ENCODE measurements around the gene C2orf76.

C2orf76 gene

DNA sequence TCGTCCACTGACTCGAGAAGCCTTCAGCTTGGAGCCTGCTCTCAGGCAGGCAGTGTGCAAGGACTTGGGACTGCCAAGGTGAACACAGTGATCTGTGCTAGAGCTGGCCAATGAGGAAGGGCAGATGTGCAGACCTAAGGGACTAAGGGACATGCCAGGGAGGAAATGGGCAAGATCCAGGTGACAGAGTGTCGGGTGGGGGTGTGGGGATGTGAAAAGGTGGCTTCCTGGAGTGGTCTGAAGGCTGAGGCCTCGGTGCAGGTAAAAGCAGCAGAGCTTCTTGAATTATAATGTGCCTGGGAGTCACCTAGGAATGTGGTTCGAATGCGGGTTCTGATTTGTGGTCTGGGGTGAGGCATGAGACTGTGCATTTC lies 101.0 kb downstream of the C2orf76 start:
- DNase-seq (ENCODE audit: low read depth in 2 of 2, low spot score in 1 of 2) = no peak

GRCh38 chr2:119264781-119265692 lies 101.6 kb downstream of the C2orf76 start:
- no peak for DNase-seq (ENCODE audit: low read depth in 2 of 2, low spot score in 1 of 2)

GRCh38 chr2:119263656-119264055 lies 103.0 kb downstream of the C2orf76 start:
- DNase-seq (ENCODE audit: low read depth in 2 of 2, low spot score in 1 of 2) = no peak

DNA sequence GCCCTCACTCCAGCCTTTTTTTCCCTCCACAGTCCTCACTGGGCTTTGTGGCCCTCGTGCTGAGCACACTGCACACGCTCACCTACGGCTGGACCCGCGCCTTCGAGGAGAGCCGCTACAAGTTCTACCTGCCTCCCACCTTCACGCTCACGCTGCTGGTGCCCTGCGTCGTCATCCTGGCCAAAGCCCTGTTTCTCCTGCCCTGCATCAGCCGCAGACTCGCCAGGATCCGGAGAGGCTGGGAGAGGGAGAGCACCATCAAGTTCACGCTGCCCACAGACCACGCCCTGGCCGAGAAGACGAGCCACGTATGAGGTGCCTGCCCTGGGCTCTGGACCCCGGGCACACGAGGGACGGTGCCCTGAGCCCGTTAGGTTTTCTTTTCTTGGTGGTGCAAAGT lies 103.6 kb downstream of the C2orf76 start:
- no peak for DNase-seq (ENCODE audit: low read depth in 2 of 2, low spot score in 1 of 2)

GRCh38 chr2:119261493-119262225 lies 105.0 kb downstream of the C2orf76 start:
- no peak for DNase-seq (ENCODE audit: low read depth in 2 of 2, low spot score in 1 of 2)

DNA sequence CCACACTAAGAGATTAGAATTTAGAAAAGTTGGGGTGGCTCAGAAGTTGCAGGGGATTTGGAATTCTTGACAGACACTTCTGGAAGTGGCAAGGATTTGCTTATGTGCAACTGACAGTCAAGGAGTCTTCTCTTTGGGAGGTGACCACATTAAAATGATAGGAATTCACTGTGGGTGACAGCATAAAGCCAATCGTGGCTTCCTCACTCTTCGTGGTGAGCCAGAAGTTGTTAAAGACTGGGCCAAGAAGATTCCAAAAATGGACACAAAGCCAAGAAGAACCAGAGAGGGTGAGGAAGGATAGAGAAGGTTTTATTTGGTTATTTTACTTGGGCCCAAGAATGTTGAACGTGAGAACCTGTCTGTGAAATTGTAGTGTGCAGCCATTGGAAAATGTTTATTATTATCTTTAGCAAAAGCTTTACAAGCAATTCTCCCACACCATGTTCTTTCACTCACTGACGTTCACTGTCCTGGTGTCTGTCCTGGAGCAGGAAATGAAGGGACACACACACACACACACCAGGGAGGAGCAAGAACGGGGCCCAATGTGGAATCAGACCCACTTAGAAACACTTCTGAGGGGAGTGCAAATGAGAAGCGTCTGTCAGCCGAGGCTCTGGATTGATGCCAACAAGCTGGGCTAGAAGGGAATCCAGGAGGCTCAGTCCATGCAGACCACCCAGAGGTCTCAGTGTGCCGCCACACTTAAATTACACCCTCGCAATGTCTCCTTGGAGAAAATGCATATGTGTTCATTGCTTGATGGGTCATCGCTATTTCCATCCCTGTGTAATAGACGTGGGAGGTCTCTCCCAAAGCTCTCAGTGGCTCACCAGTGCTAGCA lies 105.8 kb downstream of the C2orf76 start:
- DNase-seq (ENCODE audit: low read depth in 2 of 2, low spot score in 1 of 2) = no peak

DNA sequence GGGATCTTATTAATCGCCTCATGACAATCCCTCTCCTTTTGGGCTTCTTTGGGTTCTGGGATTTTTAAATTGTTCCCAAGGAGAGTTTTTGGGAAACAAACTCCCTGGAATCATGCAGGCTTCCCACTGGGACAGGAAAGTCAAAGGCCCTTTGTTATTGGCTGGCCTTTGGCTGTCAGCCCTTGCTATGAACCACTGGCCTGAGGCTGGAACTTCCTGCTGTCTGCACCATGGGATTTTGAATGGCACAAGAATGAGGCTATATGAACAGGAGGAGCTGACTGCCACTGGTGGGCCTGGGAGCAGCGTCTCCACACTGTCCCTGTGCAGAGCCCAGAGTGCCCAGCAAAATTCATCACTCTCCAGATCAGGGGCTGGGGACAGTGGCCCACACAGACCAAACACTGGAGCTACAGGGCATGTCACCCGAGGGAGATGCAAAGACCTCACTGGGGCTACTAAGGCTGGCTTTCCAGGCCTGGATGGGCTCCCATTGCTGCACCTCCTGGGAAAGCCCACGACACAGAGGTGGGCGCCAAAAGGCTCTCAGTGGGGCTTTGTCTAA lies 107.3 kb downstream of the C2orf76 start:
- no peak for DNase-seq (ENCODE audit: low read depth in 2 of 2, low spot score in 1 of 2)

GRCh38 chr2:119257198-119257597 lies 109.4 kb downstream of the C2orf76 start:
- no peak for DNase-seq (ENCODE audit: low read depth in 2 of 2, low spot score in 1 of 2)

GRCh38 chr2:119256582-119256921 lies 110.1 kb downstream of the C2orf76 start:
- no peak for DNase-seq (ENCODE audit: low read depth in 2 of 2, low spot score in 1 of 2)

- no peak for DNase-seq (ENCODE audit: low read depth in 2 of 2, low spot score in 1 of 2)
Observed at GRCh38 chr2:119255760-119256581, 110.7 kb downstream of the C2orf76 start.

DNA sequence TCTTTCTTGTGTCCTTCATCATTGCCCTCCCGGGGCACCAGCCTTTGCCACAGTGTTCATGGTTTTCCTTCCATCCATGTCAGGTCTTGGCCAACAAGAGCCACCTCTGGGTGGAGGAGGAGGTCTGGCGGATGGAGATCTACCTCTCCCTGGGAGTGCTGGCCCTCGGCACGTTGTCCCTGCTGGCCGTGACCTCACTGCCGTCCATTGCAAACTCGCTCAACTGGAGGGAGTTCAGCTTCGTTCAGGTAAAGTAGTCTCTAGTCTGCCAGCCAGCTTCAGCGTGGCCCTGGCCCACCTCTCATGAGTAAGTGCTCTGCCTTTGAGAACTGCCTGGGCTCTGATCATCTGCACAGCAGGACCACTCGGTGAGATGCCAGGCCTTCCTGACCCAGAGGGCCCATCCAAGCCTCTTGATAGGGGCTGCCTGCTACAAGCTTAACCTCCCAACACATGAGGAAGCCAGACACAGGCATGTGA lies 112.0 kb downstream of the C2orf76 start:
- DNase-seq (ENCODE audit: low read depth in 2 of 2, low spot score in 1 of 2) = no peak

DNA sequence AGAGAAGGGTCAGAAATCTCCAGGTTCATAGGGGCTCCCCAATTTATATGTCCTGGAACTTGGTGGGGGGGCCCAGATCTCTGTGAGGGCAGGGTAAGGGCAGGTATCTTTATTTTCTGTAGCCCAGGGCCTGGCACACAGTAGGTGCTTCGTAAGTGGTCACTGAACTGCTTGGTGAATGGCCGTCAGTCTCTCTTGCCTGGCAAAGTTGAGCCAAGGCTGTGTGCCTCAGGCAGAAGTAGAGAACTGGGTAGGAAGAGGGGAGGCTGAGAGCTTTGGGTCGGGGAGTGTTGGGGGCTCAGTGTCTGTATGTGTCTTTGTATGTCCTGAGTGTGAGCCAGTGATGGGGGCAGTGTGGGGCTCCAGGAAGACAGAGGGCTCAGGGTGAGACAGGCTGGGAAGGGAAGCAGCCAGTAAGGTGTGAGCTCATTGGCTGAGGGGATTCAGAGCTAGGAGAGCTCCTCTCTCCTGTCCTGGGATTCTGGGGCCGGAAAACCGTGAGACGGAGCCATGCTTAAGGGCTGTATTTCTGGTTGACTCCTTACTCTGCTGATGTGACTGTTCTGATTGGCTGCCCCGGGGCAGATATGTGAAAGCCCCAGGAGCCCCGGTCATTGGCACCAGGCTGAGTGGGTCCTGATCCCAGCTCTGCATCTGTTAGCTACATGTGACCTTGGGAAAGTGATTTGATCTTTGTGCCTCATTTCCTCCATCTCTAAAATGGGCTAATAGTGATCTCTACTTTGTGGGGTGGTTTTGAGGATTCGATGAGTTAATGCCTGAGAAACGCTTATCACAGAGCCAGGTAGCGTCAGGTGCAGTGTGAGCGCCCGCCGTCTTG lies 112.7 kb downstream of the C2orf76 start:
- DNase-seq (ENCODE audit: low read depth in 2 of 2, low spot score in 1 of 2) = no peak

DNA sequence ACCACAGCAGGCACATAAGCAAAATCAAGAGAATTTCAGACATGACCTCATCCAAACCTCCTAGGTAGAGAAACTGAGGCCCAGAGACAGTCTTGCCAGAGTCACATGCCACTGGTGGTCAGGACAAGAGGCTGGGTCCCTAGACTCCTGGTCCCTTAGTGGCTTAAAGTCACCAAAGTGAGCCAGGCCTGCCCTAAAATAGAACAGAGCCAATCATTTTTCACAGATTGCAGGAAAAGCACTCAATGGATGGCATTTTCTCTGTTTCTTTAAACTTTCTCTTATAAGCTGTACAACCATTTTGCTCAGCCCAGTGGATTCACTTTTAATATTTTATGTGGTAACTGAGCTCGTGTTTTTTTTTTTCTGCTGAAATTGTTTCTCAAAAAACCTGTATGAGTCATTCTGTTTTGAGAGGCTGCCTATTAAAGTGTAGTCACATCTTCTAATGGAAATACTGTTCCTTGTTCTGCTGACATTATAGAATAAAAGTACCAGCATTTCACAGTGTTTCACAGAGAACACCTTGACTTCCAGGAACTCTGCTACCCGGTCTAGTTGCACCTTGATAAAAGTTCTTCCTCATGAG lies 113.4 kb downstream of the C2orf76 start:
- DNase-seq (ENCODE audit: low read depth in 2 of 2, low spot score in 1 of 2) = no peak

Data from stimulated activated CD8-positive, alpha-beta memory T cell treated with anti-CD3 and anti-CD28 coated beads, Interleukin-4, amount 100 ng/mL, for 4 hours (primary cell).